Measurements from ENCODE around the gene FILIP1L. TPM values are rescaled to one million over a fixed set of nuclear protein-coding genes. Genes with fewer than 3 reads are reported as not detected.

FILIP1L gene
- total RNA-seq, 1 experiment from 2014 or later, result 0.17 TPM

- H3K9me2 ChIP-seq (ENCODE audit: insufficient read depth), result no peaks in the 10 kb centered on the region
- H3K4me1 ChIP-seq (ENCODE audit: control insufficient read depth in 1 of 2, insufficient read depth in 2 of 2, low read length in 2 of 2), result no peaks in the 10 kb centered on the region
- TF ChIP-seq TCF7L2 (IDR thresholded peaks at IDR 0.05; ENCODE audit: borderline replicate concordance, extremely low read depth, insufficient read depth, insufficient read length) (no peak), YY1 (IDR thresholded peaks at IDR 0.05; ENCODE audit: extremely low read depth, insufficient replicate concordance, low read depth, low read length) (no peak), SIN3A (IDR thresholded peaks at IDR 0.05; ENCODE audit: low read depth) (no peak)
- DNase-seq (ENCODE audit: low read depth, low spot score), result no peak
- ChIA-PET RAD21 (ENCODE audit: low non-redundant PET in 1 of 2, low total read pairs in 2 of 2, uncharacterized antibody in 2 of 2, unreplicated experiment in 2 of 2) (no interaction called here), CTCF (no interaction called here), POLR2A (no interaction called here)
- no peak overlapping the region for H3K27ac ChIP-seq (ENCODE audit: low read depth, low read length)
- no peak overlapping the region for H2AFZ ChIP-seq (ENCODE audit: low read depth, low read length, poor library complexity, severe bottlenecking)
- intact Hi-C loops (cut with micrococcal nuclease), result no loop called here
- H3K27me3 ChIP-seq (ENCODE audit: insufficient read depth, low read length), result no peaks in the 10 kb centered on the region
- no peak overlapping the region for H3K4me3 ChIP-seq (replicated peaks in 1 of 2; ENCODE audit: low read depth in 1 of 2, low read length in 2 of 2)
- H4K20me1 ChIP-seq (ENCODE audit: insufficient read depth), result no peaks in the 10 kb centered on the region
- no peak overlapping the region for H3K4me2 ChIP-seq (ENCODE audit: low read length)
- no peak overlapping the region for H3K9ac ChIP-seq (ENCODE audit: low read length)
- H3K9me3 ChIP-seq (ENCODE audit: control insufficient read depth in 1 of 2, insufficient read depth in 1 of 2, low read depth in 1 of 2, low read length in 2 of 2), result no peaks in the 10 kb centered on the region
- H3K79me2 ChIP-seq (ENCODE audit: insufficient read depth, low read length), result no peaks in the 10 kb centered on the region
- BruUV-seq (replicated peaks), result no TSS peak
- no peak for ATAC-seq
- no peaks in the 10 kb centered on the region for H3K36me3 ChIP-seq (ENCODE audit: control insufficient read depth in 1 of 2, insufficient read depth in 2 of 2, low read length in 2 of 2)
These were observed 9.9 kb downstream of the FILIP1L start for GRCh38 chr3:100104442-100104798.

- ATAC-seq (no peak), DNase-seq (ENCODE audit: low read depth, low spot score) (no peak)
- Histone ChIP-seq H3K27ac (ENCODE audit: low read depth, low read length) (no peak overlapping the region), H3K9ac (ENCODE audit: low read length) (no peak overlapping the region), H3K9me3 (ENCODE audit: control insufficient read depth in 1 of 2, insufficient read depth in 1 of 2, low read depth in 1 of 2, low read length in 2 of 2) (no peaks in the 10 kb centered on the region), H3K36me3 (ENCODE audit: control insufficient read depth in 1 of 2, insufficient read depth in 2 of 2, low read length in 2 of 2) (no peaks in the 10 kb centered on the region), H4K20me1 (ENCODE audit: insufficient read depth) (no peaks in the 10 kb centered on the region), H3K9me2 (ENCODE audit: insufficient read depth) (no peaks in the 10 kb centered on the region), H3K4me3 (replicated peaks in 1 of 2; ENCODE audit: low read depth in 1 of 2, low read length in 2 of 2) (no peak overlapping the region), H3K27me3 (ENCODE audit: insufficient read depth, low read length) (no peaks in the 10 kb centered on the region), H3K4me1 (ENCODE audit: control insufficient read depth in 1 of 2, insufficient read depth in 2 of 2, low read length in 2 of 2) (no peaks in the 10 kb centered on the region), H3K79me2 (ENCODE audit: insufficient read depth, low read length) (no peaks in the 10 kb centered on the region), H2AFZ (ENCODE audit: low read depth, low read length, poor library complexity, severe bottlenecking) (no peak overlapping the region), H3K4me2 (ENCODE audit: low read length) (no peak overlapping the region)
- POLR2A ChIA-PET, result no interaction called here
- RAD21 ChIA-PET (ENCODE audit: low non-redundant PET in 1 of 2, low total read pairs in 2 of 2, uncharacterized antibody in 2 of 2, unreplicated experiment in 2 of 2), result no interaction called here
- no TSS peak for BruUV-seq (replicated peaks)
- intact Hi-C loops (cut with micrococcal nuclease), result no loop called here
- CTCF ChIA-PET, result no interaction called here
- TF ChIP-seq POLR2AphosphoS5 (IDR thresholded peaks at IDR 0.05; ENCODE audit: low read depth, low read length) (no peak), ZBTB33 (IDR thresholded peaks at IDR 0.05; ENCODE audit: extremely low read depth, insufficient replicate concordance, low read length) (no peak), CEBPB (IDR thresholded peaks at IDR 0.05; ENCODE audit: low read depth) (no peak), ELF1 (IDR thresholded peaks at IDR 0.05; ENCODE audit: borderline replicate concordance, low read depth) (no peak), CTCF (IDR thresholded peaks at IDR 0.05 in 2 of 3, conservative IDR thresholded peaks at IDR 0.05 in 1 of 3; ENCODE audit: borderline replicate concordance in 1 of 3, insufficient read depth in 1 of 3, low read depth in 2 of 3, low read length in 2 of 3) (no peak), ZNF274 (IDR thresholded peaks at IDR 0.05; ENCODE audit: low read depth, low read length) (no peak), SIN3A (IDR thresholded peaks at IDR 0.05; ENCODE audit: low read depth) (no peak), FOSL1 (IDR thresholded peaks at IDR 0.05; ENCODE audit: low read depth) (no peak)
These were observed 10.5 kb downstream of the FILIP1L start for GRCh38 chr3:100103558-100104441.

Measured in HCT116 (cell line).